ENCODE data around the gene IRS2. TPM values are rescaled to one million over a fixed set of nuclear protein-coding genes. Genes with fewer than 3 reads are reported as not detected.

IRS2 gene
- total RNA-seq, 4 donors from 2014 or later: 52.6 to 114 (median 56.1) TPM

DNA sequence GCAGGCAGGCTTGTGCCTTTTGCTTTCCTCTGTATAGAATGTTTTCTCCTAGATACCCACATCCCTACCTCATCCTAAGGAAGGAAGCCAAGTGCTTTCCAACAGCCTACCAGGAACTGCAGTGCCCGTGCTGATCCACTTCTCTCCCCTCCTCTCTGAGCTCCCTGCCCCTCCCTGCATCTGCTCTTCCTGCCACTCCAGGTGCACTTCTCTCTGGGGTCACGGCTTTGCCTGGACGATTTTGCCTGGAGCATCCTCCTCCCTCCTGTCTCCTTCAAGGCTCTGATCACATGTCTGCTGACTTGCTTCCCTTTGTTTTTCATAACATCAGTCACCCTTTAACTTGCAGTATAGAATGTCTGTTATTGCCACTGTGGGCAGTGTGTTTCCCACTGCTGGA is 34.7 kb upstream of the IRS2 start:
- no peak for DNase-seq (ENCODE audit: low spot score in 2 of 2)
- TF ChIP-seq, protein P1, sequence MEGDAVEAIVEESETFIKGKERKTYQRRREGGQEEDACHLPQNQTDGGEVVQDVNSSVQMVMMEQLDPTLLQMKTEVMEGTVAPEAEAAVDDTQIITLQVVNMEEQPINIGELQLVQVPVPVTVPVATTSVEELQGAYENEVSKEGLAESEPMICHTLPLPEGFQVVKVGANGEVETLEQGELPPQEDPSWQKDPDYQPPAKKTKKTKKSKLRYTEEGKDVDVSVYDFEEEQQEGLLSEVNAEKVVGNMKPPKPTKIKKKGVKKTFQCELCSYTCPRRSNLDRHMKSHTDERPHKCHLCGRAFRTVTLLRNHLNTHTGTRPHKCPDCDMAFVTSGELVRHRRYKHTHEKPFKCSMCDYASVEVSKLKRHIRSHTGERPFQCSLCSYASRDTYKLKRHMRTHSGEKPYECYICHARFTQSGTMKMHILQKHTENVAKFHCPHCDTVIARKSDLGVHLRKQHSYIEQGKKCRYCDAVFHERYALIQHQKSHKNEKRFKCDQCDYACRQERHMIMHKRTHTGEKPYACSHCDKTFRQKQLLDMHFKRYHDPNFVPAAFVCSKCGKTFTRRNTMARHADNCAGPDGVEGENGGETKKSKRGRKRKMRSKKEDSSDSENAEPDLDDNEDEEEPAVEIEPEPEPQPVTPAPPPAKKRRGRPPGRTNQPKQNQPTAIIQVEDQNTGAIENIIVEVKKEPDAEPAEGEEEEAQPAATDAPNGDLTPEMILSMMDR (IDR thresholded peaks at IDR 0.05): no peak
- no peak for TF ChIP-seq POLR2A (IDR thresholded peaks at IDR 0.05)
- intact Hi-C loops (cut with DNase I; ENCODE audit: low total_unique reads): no loop called here
- H3K4me3 ChIP-seq (ENCODE audit: low read depth, poor library complexity, severe bottlenecking): no peak overlapping the region
- 20 to 28% methylated on average over 3 of the region's 3 CpGs for WGBS, 2 donors

GRCh38 chr13:109819874-109820273 is 33.5 kb upstream of the IRS2 start:
- WGBS, 2 donors: 64% methylated on average over 6 of the region's 6 CpGs
- intact Hi-C loops (cut with DNase I; ENCODE audit: low total_unique reads): no loop called here
- DNase-seq (ENCODE audit: low spot score in 2 of 2): no peak
- no peak for TF ChIP-seq POLR2A (IDR thresholded peaks at IDR 0.05)
- TF ChIP-seq, protein P1 (IDR thresholded peaks at IDR 0.05): no peak
- H3K4me3 ChIP-seq (ENCODE audit: low read depth, poor library complexity, severe bottlenecking): no peak overlapping the region

GRCh38 chr13:109818886-109819285 is 32.5 kb upstream of the IRS2 start:
- DNase-seq (ENCODE audit: low spot score in 2 of 2): no peak
- TF ChIP-seq POLR2A (IDR thresholded peaks at IDR 0.05): no peak
- TF ChIP-seq, protein P1 (IDR thresholded peaks at IDR 0.05): no peak
- WGBS, 2 donors: 54 to 57% methylated on average over 5 of the region's 5 CpGs
- no peak overlapping the region for H3K4me3 ChIP-seq (ENCODE audit: low read depth, poor library complexity, severe bottlenecking)
- intact Hi-C loops (cut with DNase I; ENCODE audit: low total_unique reads): no loop called here

DNA sequence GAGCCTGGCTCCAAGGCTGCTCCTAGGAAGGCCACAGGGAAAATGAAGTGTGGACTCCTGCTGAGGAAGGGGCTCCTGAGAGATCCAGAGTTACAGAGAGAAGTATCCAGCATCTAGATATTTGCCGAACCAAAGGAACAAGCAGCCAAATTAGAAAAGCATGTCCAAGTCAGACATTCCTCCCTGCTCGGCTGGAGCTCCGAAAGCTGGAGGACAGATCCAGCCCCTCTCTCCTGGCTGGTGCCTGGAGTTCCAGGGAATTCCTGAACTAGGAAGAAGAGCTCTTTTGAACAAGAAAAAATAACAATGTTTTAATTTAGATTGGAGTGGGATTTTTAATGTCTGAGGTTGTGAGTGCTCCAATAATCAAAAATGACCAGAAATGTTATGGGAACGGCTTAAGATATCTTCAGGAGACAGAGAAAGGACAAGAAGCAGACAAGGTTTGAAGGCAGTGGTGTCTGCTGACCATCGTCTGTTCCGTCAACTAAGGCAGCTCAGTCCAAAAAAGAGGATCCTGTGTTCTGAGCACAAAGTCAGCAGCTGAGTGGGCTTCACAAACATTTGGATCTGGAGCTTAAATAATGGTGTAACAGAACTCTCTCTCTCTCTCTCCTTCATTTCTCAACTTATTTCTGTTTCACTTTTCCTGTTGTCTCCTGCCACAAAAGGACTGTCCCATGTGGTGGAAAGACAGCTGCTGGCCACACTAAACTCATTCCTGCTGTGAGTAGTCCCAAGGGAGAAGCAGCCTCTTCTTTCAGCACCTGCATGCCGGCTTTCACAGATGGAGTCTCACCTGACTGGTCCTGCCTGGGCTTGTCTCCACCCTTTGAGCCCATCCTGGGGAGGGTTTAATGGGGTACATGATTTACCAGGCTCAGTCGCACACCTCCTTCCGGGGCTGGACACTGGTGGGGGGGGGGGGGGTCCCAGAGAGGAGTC is 31.5 kb upstream of the IRS2 start:
- no peak for TF ChIP-seq POLR2A (IDR thresholded peaks at IDR 0.05)
- TF ChIP-seq, protein P1 (IDR thresholded peaks at IDR 0.05): no peak
- DNase-seq (ENCODE audit: low spot score in 2 of 2): no peak
- no peak overlapping the region for H3K4me3 ChIP-seq (ENCODE audit: low read depth, poor library complexity, severe bottlenecking)
- WGBS, 2 donors: 49 to 51% methylated on average over 9 of the region's 9 CpGs
- intact Hi-C loops (cut with DNase I; ENCODE audit: low total_unique reads): no loop called here

- no peak for DNase-seq (ENCODE audit: low spot score in 2 of 2)
- WGBS, 2 donors: 72 to 84% methylated on average over 4 of the region's 4 CpGs
- intact Hi-C loops (cut with DNase I; ENCODE audit: low total_unique reads): no loop called here
Measured at GRCh38 chr13:109816808-109817203, 30.4 kb upstream of the IRS2 start.

More at GRCh38 chr13:109816808-109817203, 30.4 kb upstream of the IRS2 start:
- H3K4me3 ChIP-seq (ENCODE audit: low read depth, poor library complexity, severe bottlenecking): no peak overlapping the region
- TF ChIP-seq, protein P1 (IDR thresholded peaks at IDR 0.05): no peak
- no peak for TF ChIP-seq POLR2A (IDR thresholded peaks at IDR 0.05)
